Colon (tissue), 2 donors: ENCODE results near the gene POP4.

Experiments used
- FAIRE-seq: peaks from 2 replicates; lab custom pipeline; 2012; peaks lifted over from hg19 to GRCh38; lab: Jason Lieb, UNC
- donor health status: control.
- donor health status: control.

Gene POP4

GRCh38 chr19:29663861-29664752 is 58.0 kb downstream of the POP4 start:
- FAIRE-seq, result no peak

DNA sequence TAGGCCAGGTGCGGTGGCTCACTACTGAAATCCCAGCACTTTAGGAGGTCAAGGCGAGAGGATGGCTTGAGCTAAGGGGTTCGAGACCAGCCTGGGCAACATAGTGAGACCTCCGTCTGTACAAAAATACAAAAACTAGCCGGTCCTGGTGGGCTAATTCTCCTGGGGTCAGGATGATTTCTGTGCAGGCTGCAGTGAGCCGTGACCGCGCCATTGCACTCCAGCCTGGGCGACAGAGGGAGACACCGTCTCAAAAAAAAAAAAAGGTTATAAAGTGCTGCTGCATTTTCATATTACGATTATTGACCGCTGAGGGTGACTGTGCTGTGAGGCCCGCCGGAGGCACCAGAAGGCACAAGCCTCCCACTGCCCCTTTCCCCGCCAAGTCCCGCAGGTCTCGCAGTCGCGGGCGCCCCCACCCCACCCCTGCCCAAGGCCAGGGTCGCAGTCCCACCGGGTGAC is 58.7 kb downstream of the POP4 start:
- no peak for FAIRE-seq

DNA sequence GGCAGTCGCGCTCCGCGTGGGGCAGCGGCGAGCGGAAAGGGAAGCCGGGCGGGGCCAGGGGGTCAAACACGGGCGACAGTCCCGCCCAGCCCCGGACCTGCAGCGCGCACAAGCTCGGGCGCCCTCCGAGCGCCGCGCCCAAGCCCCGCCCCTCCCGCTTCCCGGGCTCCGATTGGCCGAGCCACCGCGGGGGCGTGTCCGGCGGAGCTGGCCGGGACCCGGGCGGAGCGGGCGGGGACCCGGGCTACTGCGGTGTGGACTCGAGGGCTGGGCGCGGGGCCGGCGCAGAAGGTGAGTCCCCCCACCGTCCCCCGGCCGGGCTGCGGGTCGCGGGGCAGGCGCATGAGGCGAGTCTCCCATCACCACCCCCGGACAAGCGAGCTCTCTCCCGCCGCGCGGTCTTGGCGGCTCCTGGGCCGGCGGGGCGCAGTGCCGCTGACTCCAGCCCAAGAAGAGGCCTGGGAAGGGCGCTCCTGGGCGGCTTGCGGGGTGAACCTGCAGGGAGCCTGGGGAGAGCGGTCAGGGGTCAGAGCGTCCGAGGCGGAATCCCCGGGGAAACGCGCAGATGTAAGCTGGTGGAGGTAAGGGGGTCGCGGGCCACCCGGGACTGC is 59.2 kb downstream of the POP4 start, which contains the start of gene PLEKHF1:
Gene PLEKHF1 (plus strand): TSS at position 247 of the 611 bp plus-strand sequence. CDS start 8,379 bp downstream, outside the sequence.
- no peak for FAIRE-seq

GRCh38 chr19:29665826-29666577 is 59.9 kb downstream of the POP4 start:
- no peak for FAIRE-seq
